Measurements from ENCODE around the gene C15orf39.

Gene C15orf39

GRCh38 chr15:75204340-75205063, 2.8 kb downstream of the C15orf39 start (continued):
- no peak for TF ChIP-seq ZNF302 (tag by site-specific recombination; IDR thresholded peaks at IDR 0.05; ENCODE audit: low read depth)
- peak; percentile 80 for TF ChIP-seq SP2 (tag by site-specific recombination; IDR thresholded peaks at IDR 0.05)
- peak; percentile 81; the same call in 1 of the 2 replicates for TF ChIP-seq ZNF561 (tag by site-specific recombination; IDR thresholded peaks at IDR 0.05; ENCODE audit: borderline replicate concordance)
- TF ChIP-seq ZFP3 (tag by site-specific recombination; IDR thresholded peaks at IDR 0.05; ENCODE audit: low read depth) = no peak
- TF ChIP-seq KLF10 (tag by site-specific recombination; IDR thresholded peaks at IDR 0.05) = peak; percentile 87
- TF ChIP-seq BCL11A (tag by site-specific recombination; IDR thresholded peaks at IDR 0.05; ENCODE audit: low read depth) = peak; percentile 38; the same call in 1 of the 2 replicates
- peak; percentile 45; the same call in 1 of the 2 replicates for TF ChIP-seq ZNF324 (tag by site-specific recombination; IDR thresholded peaks at IDR 0.05)
- TF ChIP-seq, protein P1, sequence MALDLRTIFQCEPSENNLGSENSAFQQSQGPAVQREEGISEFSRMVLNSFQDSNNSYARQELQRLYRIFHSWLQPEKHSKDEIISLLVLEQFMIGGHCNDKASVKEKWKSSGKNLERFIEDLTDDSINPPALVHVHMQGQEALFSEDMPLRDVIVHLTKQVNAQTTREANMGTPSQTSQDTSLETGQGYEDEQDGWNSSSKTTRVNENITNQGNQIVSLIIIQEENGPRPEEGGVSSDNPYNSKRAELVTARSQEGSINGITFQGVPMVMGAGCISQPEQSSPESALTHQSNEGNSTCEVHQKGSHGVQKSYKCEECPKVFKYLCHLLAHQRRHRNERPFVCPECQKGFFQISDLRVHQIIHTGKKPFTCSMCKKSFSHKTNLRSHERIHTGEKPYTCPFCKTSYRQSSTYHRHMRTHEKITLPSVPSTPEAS (tag by site-specific recombination; IDR thresholded peaks at IDR 0.05) = no peak
- TF ChIP-seq ZIC2 (tag by site-specific recombination; IDR thresholded peaks at IDR 0.05) = peak; percentile 63; the same call in 1 of the 2 replicates
- peak; percentile 76; the same call in 1 of the 2 replicates for TF ChIP-seq ZNF501 (tag by site-specific recombination; IDR thresholded peaks at IDR 0.05)
- TF ChIP-seq ZNF560 (tag by site-specific recombination; IDR thresholded peaks at IDR 0.05; ENCODE audit: borderline replicate concordance) = no peak
- peak; percentile 62 for TF ChIP-seq ZBTB44 (tag by site-specific recombination; IDR thresholded peaks at IDR 0.05)
- 0 out of 2 replicates have a peak, but pooled peaks have one; percentile 37 for TF ChIP-seq ZNF24 (tag by site-specific recombination; IDR thresholded peaks at IDR 0.05)
- peak; percentile 95 for TF ChIP-seq ZNF692 (tag by site-specific recombination; IDR thresholded peaks at IDR 0.05)
- peak; percentile 99 for TF ChIP-seq KLF16 (tag by site-specific recombination; IDR thresholded peaks at IDR 0.05)
- TF ChIP-seq ZNF654 (tag by site-specific recombination; IDR thresholded peaks at IDR 0.05; ENCODE audit: low read depth) = peak; percentile 99
- TF ChIP-seq ZNF623 (tag by site-specific recombination; IDR thresholded peaks at IDR 0.05) = no peak
- no peak for TF ChIP-seq GLI2 (tag by site-specific recombination; IDR thresholded peaks at IDR 0.05; ENCODE audit: borderline replicate concordance, low read depth)
- TF ChIP-seq ZBTB17 (tag by site-specific recombination; IDR thresholded peaks at IDR 0.05) = peak; percentile 98
- TF ChIP-seq ZFP37 (tag by site-specific recombination; IDR thresholded peaks at IDR 0.05) = no peak
- no peak for TF ChIP-seq ZNF19 (tag by site-specific recombination; IDR thresholded peaks at IDR 0.05; ENCODE audit: low read depth)
- TF ChIP-seq ZFP69B (tag by site-specific recombination; IDR thresholded peaks at IDR 0.05) = peak; percentile 92
- peak; percentile 25; the same call in 1 of the 2 replicates for TF ChIP-seq ZNF843 (tag by site-specific recombination; IDR thresholded peaks at IDR 0.05)
- TF ChIP-seq ZNF677 (tag by site-specific recombination; IDR thresholded peaks at IDR 0.05) = no peak
- TF ChIP-seq ZNF530 (tag by site-specific recombination; IDR thresholded peaks at IDR 0.05; ENCODE audit: low read depth) = no peak
- TF ChIP-seq GLIS2 (tag by site-specific recombination; IDR thresholded peaks at IDR 0.05) = peak; percentile 89
- TF ChIP-seq, protein P2, sequence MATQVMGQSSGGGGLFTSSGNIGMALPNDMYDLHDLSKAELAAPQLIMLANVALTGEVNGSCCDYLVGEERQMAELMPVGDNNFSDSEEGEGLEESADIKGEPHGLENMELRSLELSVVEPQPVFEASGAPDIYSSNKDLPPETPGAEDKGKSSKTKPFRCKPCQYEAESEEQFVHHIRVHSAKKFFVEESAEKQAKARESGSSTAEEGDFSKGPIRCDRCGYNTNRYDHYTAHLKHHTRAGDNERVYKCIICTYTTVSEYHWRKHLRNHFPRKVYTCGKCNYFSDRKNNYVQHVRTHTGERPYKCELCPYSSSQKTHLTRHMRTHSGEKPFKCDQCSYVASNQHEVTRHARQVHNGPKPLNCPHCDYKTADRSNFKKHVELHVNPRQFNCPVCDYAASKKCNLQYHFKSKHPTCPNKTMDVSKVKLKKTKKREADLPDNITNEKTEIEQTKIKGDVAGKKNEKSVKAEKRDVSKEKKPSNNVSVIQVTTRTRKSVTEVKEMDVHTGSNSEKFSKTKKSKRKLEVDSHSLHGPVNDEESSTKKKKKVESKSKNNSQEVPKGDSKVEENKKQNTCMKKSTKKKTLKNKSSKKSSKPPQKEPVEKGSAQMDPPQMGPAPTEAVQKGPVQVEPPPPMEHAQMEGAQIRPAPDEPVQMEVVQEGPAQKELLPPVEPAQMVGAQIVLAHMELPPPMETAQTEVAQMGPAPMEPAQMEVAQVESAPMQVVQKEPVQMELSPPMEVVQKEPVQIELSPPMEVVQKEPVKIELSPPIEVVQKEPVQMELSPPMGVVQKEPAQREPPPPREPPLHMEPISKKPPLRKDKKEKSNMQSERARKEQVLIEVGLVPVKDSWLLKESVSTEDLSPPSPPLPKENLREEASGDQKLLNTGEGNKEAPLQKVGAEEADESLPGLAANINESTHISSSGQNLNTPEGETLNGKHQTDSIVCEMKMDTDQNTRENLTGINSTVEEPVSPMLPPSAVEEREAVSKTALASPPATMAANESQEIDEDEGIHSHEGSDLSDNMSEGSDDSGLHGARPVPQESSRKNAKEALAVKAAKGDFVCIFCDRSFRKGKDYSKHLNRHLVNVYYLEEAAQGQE (tag by site-specific recombination; IDR thresholded peaks at IDR 0.05) = no peak
- peak; percentile 86 for TF ChIP-seq ZNF362 (tag by site-specific recombination; IDR thresholded peaks at IDR 0.05)
- TF ChIP-seq SP3 (tag by site-specific recombination; IDR thresholded peaks at IDR 0.05) = peak; percentile 89
- peak; percentile 53; the same call in 1 of the 2 replicates for TF ChIP-seq ZSCAN23 (tag by site-specific recombination; IDR thresholded peaks at IDR 0.05)

Measured in HEK293 (cell line).